IMR-90 (cell line): ENCODE data around the gene DLL4. TPM values are rescaled to one million over a fixed set of nuclear protein-coding genes. Genes with fewer than 3 reads are reported as not detected.

Experiments
- ATAC-seq: fragments of 200-7000 bp; cut with Tn5 transposase; 2 replicates; pipeline ENCODE4 v1.9.1; 2020; ENCODE audit warnings: low read depth, mild to moderate bottlenecking, moderate library complexity
- BruUV-seq: library from RNA; stranded (reverse); fragments of 400-500 nt; replicated peaks from 2 replicates; lab custom pipeline; 2021; lab: Mats Ljungman, UMichigan
- CTCF ChIA-PET: fragments of 300-600 bp; formaldehyde crosslinking; extraction: SDS; loops from one replicate; lab custom pipeline; 2021; ENCODE audit warnings: antibody characterized with exemption; lab: Yijun Ruan, JAX
- POLR2A ChIA-PET: fragments of 300-600 bp; sonication (Branson Sonifier 250); formaldehyde crosslinking; loops from one replicate; lab custom pipeline; 2022; ENCODE audit warnings: antibody characterized with exemption; ENCODE audit not compliant: unreplicated experiment; lab: Charles Lee
- DNase-seq: peaks from one replicate; pipeline ENCODE4 v3.0.0; 2013
- H2AFZ ChIP-seq: replicated peaks from 2 replicates; pipeline ENCODE3; 2013; ENCODE audit warnings: low read length, mild to moderate bottlenecking; ENCODE audit not compliant: poor library complexity
- H2AK5ac ChIP-seq: 2 replicates; pipeline ENCODE4 v1.6.1; 2013; ENCODE audit warnings: low read depth, low read length, inconsistent platforms
- H2AK9ac ChIP-seq: replicated peaks from 2 replicates; pipeline ENCODE3; 2013; ENCODE audit warnings: mild to moderate bottlenecking, low read depth, low read length, moderate library complexity; ENCODE audit not compliant: poor library complexity
- H2BK120ac ChIP-seq: 2 replicates; pipeline ENCODE4 v1.6.1; 2013; ENCODE audit warnings: low read depth, low read length, inconsistent platforms
- H2BK15ac ChIP-seq: 3 replicates; pipeline ENCODE4 v1.6.1; 2013; ENCODE audit warnings: low read depth, low read length, inconsistent platforms
- H2BK20ac ChIP-seq: 2 replicates; pipeline ENCODE4 v1.6.1; 2013; ENCODE audit warnings: low read depth, mild to moderate bottlenecking, inconsistent platforms, low read length, moderate library complexity
- H2BK5ac ChIP-seq: 2 replicates; pipeline ENCODE4 v1.6.1; 2013; ENCODE audit warnings: mild to moderate bottlenecking, low read depth, low read length, inconsistent platforms; ENCODE audit not compliant: poor library complexity, severe bottlenecking
- H3K14ac ChIP-seq: replicated peaks from 2 replicates; pipeline ENCODE4 v1.6.1; 2013; ENCODE audit warnings: low read depth, low read length, inconsistent platforms
- H3K18ac ChIP-seq: 2 replicates; pipeline ENCODE4 v1.6.1; 2013; ENCODE audit warnings: low read depth, low read length, control low read depth
- H3K23ac ChIP-seq: 2 replicates; pipeline ENCODE4 v1.6.1; 2013; ENCODE audit warnings: low read depth, low read length, inconsistent platforms
- H3K27ac ChIP-seq: 2 replicates; pipeline ENCODE4 v1.5.1; 2013; ENCODE audit warnings: mild to moderate bottlenecking, control low read depth, low read length; ENCODE audit not compliant: insufficient read depth
- H3K27me3 ChIP-seq: 2 replicates; pipeline ENCODE4 v1.6.1; 2013; ENCODE audit warnings: low read length; ENCODE audit not compliant: control insufficient read depth, insufficient read depth
- H3K36me3 ChIP-seq: 2 replicates; pipeline ENCODE4 v1.6.1; 2013; ENCODE audit warnings: low read length, mixed read lengths; ENCODE audit not compliant: control insufficient read depth, insufficient read depth
- H3K4ac ChIP-seq: 2 replicates; pipeline ENCODE4 v1.6.1; 2013; ENCODE audit warnings: low read depth, low read length, inconsistent platforms
- H3K4me1 ChIP-seq: 2 replicates; pipeline ENCODE4 v1.6.1; 2013; ENCODE audit warnings: low read length, mixed read lengths; ENCODE audit not compliant: control insufficient read depth, insufficient read depth
- H3K4me2 ChIP-seq: 2 replicates; pipeline ENCODE4 v1.6.1; 2013; ENCODE audit warnings: low read depth, mild to moderate bottlenecking, control low read depth, low read length, moderate library complexity
- H3K4me3 ChIP-seq: 2 replicates; pipeline ENCODE4 v1.5.1; 2013; ENCODE audit warnings: low read depth, mild to moderate bottlenecking, control low read depth, low read length, moderate library complexity; ENCODE audit not compliant: insufficient read depth
- H3K56ac ChIP-seq: 2 replicates; pipeline ENCODE4 v1.6.1; 2013; ENCODE audit warnings: low read length, inconsistent platforms; ENCODE audit not compliant: insufficient read depth; ENCODE audit errors: extremely low read depth
- H3K79me1 ChIP-seq, 2 experiments: 2 replicates each; pipeline ENCODE4 v1.6.1; 2013; ENCODE audit warnings: low read length in 2 of 2, inconsistent platforms in 1 of 2, low read depth in 1 of 2
- H3K9ac ChIP-seq: 2 replicates; pipeline ENCODE4 v1.6.1; 2013; ENCODE audit warnings: low read depth, low read length, control low read depth
- H3K9me1 ChIP-seq: 2 replicates; pipeline ENCODE4 v1.6.1; 2013; ENCODE audit warnings: low read length, inconsistent platforms; ENCODE audit not compliant: insufficient read depth
- H3K9me3 ChIP-seq: 2 replicates; pipeline ENCODE4 v1.6.1; 2013; ENCODE audit warnings: low read length; ENCODE audit not compliant: control insufficient read depth, insufficient read depth
- H4K20me1 ChIP-seq: 2 replicates; pipeline ENCODE4 v1.6.1; 2013; ENCODE audit warnings: low read length, inconsistent platforms; ENCODE audit not compliant: insufficient read depth
- H4K5ac ChIP-seq: 2 replicates; pipeline ENCODE4 v1.6.1; 2013; ENCODE audit warnings: mild to moderate bottlenecking, low read depth, low read length, control low read depth
- H4K8ac ChIP-seq, 2 experiments: 2 replicates each; pipeline ENCODE4 v1.6.1; 2013; ENCODE audit warnings: low read depth in 2 of 2, low read length in 2 of 2, control low read depth in 1 of 2, inconsistent platforms in 1 of 2
- H4K91ac ChIP-seq: 2 replicates; pipeline ENCODE4 v1.6.1; 2013; ENCODE audit warnings: low read depth, low read length, inconsistent platforms; ENCODE audit not compliant: insufficient read depth
- BHLHE40 ChIP-seq: fragments of 150-350 bp; IDR thresholded peaks from 2 replicates; pipeline ENCODE4 v1.6.1; 2016; ENCODE audit warnings: mild to moderate bottlenecking, low read depth, low read length
- POLR2A ChIP-seq: IDR thresholded peaks from 2 replicates; pipeline ENCODE4 v1.6.1; 2012; ENCODE audit warnings: mild to moderate bottlenecking, low read depth, low read length
- RAD21 ChIP-seq: IDR thresholded peaks from 2 replicates; pipeline ENCODE4 v1.6.1; 2012; ENCODE audit warnings: low read length, improper control_type of control experiment
- WGBS, 2 experiments: methylation state at CpG; one replicate each; pipeline versions ENCODE4 v1.1.5 to v1.1.7; 2013; ENCODE audit warnings: missing lambda C conversion rate in 2 of 2; ENCODE audit not compliant: insufficient read length in 1 of 2; ENCODE audit errors: extremely low coverage in 2 of 2; 5-methylcytosine and 5-hydroxymethylcytosine counted together
- dilution Hi-C: fragments of 300-500 bp; cut with HindIII; formaldehyde crosslinking; loops from one replicate; pipeline ENCODE4 v1.14.3; 2018; ENCODE audit warnings: low sequenced_read_pairs; ENCODE audit not compliant: unreplicated experiment
- in situ Hi-C: fragments of 300-500 bp; cut with MboI; formaldehyde crosslinking; loops from 3 replicates; pipeline ENCODE4 v1.14.3; 2019; ENCODE audit warnings: low sequenced_read_pairs, inconsistent platforms, mixed read lengths
- intact Hi-C: fragments of 100-400 bp; cut with micrococcal nuclease; formaldehyde crosslinking; loops from 2 replicates; pipeline ENCODE4 v1.10.0; 2022
- polyA plus RNA-seq, 3 experiments: library from polyadenylated mRNA; depleted of rRNA; stranded (reverse); fragments of >200 nt; gene quantifications; 2 replicates each; pipeline ENCODE4 v1.2.3, GENCODE V29; 2012; ENCODE audit warnings: low replicate concordance in 1 of 3
- total RNA-seq: library from RNA; depleted of rRNA; stranded (reverse); fragments of >200 nt; gene quantifications from 2 replicates; pipeline ENCODE4 v1.2.3, GENCODE V29; 2012
- TF ChIP-seq, protein P1 (sequence below): fragments of 150-350 bp; IDR thresholded peaks from 2 replicates; pipeline ENCODE4 v1.6.1; 2017; ENCODE audit warnings: mild to moderate bottlenecking, antibody characterized with exemption, low read length, low read depth
- TF ChIP-seq, protein P2 (sequence below): conservative IDR thresholded peaks from 2 replicates; pipeline ENCODE4 v1.5.1; 2012; ENCODE audit warnings: mild to moderate bottlenecking, low read depth, low read length, improper control_type of control experiment
- TF ChIP-seq, protein P3 (sequence below): fragments of 150-350 bp; IDR thresholded peaks from 2 replicates; pipeline ENCODE4 v1.6.1; 2016; ENCODE audit warnings: low read depth, mild to moderate bottlenecking, low read length, moderate library complexity, borderline replicate concordance

Gene DLL4
- total and polyA plus RNA-seq, 2 of the 4 experiments (the other 2 are of a cell fraction), result 1.8 to 3.4 TPM

DNA sequence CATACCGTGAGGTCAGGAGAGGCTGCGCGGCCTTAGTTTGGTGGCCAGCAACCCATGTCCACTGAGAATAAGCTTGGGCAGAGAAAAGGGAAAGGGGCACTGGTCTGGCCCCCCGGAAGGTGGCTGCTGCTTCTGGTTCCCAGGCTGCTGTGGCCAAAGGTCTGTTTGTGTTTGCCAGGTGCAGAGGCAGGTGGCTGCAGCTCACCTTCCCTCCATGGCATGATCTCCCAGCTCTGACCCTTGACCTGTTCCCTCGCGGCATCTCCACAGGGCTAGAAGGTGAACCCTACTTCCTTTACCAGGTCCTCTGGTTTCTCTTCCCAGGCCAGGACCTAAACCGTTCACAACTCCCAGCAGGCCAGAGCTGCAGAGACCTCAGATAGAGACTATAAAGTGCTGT lies 21.0 kb upstream of the DLL4 start:
- H2AK9ac ChIP-seq, result no peak overlapping the region
- no peak overlapping the region for H2BK15ac ChIP-seq
- H3K27me3 ChIP-seq, result no peaks in the 10 kb centered on the region
- POLR2A ChIA-PET, result no interaction called here
- ATAC-seq, result no peak
- CTCF ChIA-PET, result interaction anchor here (1.2 to 1.3 kb wide), 2 partner anchors 110 to 111 kb away, joined by 3 read pairs; no protein-coding TSS in a partner anchor
- H4K8ac ChIP-seq, result no peak overlapping the region
- H3K14ac ChIP-seq, result no peak overlapping the region
- in situ Hi-C loops, result loop anchor here (10.0 kb wide), 1 partner anchor 117 kb away; no protein-coding TSS in a partner anchor
- no peak overlapping the region for H4K5ac ChIP-seq
- no TSS peak for BruUV-seq
- peaks cover 18% of the 10 kb centered on the region for H3K4me1 ChIP-seq
- H3K4me2 ChIP-seq, result no peak overlapping the region
- no peak overlapping the region for H3K18ac ChIP-seq
- H2BK5ac ChIP-seq, result no peak overlapping the region
- peak overlapping the region; percentile 24; the same call in 1 of the 2 replicates for H3K4ac ChIP-seq
- H3K79me1 ChIP-seq, result peaks cover 0 to 26% of the 10 kb centered on the region in 2 experiments; a peak in 2 of 4 replicates
- H3K23ac ChIP-seq, result no peak overlapping the region
- no peak overlapping the region; the same call in 1 of the 2 replicates for H2BK20ac ChIP-seq
- TF ChIP-seq POLR2A (no peak), RAD21 (no peak), BHLHE40 (no peak)
- TF ChIP-seq, protein P1, sequence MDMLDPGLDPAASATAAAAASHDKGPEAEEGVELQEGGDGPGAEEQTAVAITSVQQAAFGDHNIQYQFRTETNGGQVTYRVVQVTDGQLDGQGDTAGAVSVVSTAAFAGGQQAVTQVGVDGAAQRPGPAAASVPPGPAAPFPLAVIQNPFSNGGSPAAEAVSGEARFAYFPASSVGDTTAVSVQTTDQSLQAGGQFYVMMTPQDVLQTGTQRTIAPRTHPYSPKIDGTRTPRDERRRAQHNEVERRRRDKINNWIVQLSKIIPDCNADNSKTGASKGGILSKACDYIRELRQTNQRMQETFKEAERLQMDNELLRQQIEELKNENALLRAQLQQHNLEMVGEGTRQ, result no peak
- TF ChIP-seq, protein P2, sequence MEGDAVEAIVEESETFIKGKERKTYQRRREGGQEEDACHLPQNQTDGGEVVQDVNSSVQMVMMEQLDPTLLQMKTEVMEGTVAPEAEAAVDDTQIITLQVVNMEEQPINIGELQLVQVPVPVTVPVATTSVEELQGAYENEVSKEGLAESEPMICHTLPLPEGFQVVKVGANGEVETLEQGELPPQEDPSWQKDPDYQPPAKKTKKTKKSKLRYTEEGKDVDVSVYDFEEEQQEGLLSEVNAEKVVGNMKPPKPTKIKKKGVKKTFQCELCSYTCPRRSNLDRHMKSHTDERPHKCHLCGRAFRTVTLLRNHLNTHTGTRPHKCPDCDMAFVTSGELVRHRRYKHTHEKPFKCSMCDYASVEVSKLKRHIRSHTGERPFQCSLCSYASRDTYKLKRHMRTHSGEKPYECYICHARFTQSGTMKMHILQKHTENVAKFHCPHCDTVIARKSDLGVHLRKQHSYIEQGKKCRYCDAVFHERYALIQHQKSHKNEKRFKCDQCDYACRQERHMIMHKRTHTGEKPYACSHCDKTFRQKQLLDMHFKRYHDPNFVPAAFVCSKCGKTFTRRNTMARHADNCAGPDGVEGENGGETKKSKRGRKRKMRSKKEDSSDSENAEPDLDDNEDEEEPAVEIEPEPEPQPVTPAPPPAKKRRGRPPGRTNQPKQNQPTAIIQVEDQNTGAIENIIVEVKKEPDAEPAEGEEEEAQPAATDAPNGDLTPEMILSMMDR, result no peak
- TF ChIP-seq, protein P3, sequence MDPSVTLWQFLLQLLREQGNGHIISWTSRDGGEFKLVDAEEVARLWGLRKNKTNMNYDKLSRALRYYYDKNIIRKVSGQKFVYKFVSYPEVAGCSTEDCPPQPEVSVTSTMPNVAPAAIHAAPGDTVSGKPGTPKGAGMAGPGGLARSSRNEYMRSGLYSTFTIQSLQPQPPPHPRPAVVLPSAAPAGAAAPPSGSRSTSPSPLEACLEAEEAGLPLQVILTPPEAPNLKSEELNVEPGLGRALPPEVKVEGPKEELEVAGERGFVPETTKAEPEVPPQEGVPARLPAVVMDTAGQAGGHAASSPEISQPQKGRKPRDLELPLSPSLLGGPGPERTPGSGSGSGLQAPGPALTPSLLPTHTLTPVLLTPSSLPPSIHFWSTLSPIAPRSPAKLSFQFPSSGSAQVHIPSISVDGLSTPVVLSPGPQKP, result no peak
- peaks cover 13% of the 10 kb centered on the region for H3K36me3 ChIP-seq
- no peak overlapping the region for H3K4me3 ChIP-seq
- intact Hi-C loops, result loop anchor here (10.0 kb wide), 1 partner anchor 207 kb away; the partner anchor contains the start of gene INO80
- WGBS, 2 experiments, result 100% methylated on average over 2 of the region's 7 CpGs; no CpG with 5 or more reads in 1 of the 2 experiments
- no peak overlapping the region for H2BK120ac ChIP-seq
- H3K56ac ChIP-seq, result no peak overlapping the region
- DNase-seq, result no peak
- dilution Hi-C loops, result no loop called here
- no peak overlapping the region for H3K9ac ChIP-seq
- H4K20me1 ChIP-seq, result peaks cover 13% of the 10 kb centered on the region
- no peak overlapping the region for H2AFZ ChIP-seq
- H3K9me1 ChIP-seq, result peaks cover 6% of the 10 kb centered on the region; the same call in 1 of the 2 replicates
- H2AK5ac ChIP-seq, result peak overlapping the region; percentile 13; the same call in 1 of the 2 replicates
- no peak overlapping the region for H3K27ac ChIP-seq
- no peaks in the 10 kb centered on the region for H3K9me3 ChIP-seq
- H4K91ac ChIP-seq, result no peak overlapping the region
